Measurements from ENCODE around the gene RPSA.
"Not testable (repeated sequence)": the region's sequence is repeated elsewhere in the genome, so short reads cannot be mapped to it uniquely, and the experiment has no call there.

RPSA gene

GRCh38 chr3:39406368-39407258, at the start of gene RPSA:
RPSA (plus strand) TSS chr3:39406720; CDS start chr3:39407654, 934 bp downstream.
- peak; percentile 94 for DNase-seq

- no peak for DNase-seq
Measured at GRCh38 chr3:39358333-39358732, 48.2 kb upstream of the RPSA start.

DNA sequence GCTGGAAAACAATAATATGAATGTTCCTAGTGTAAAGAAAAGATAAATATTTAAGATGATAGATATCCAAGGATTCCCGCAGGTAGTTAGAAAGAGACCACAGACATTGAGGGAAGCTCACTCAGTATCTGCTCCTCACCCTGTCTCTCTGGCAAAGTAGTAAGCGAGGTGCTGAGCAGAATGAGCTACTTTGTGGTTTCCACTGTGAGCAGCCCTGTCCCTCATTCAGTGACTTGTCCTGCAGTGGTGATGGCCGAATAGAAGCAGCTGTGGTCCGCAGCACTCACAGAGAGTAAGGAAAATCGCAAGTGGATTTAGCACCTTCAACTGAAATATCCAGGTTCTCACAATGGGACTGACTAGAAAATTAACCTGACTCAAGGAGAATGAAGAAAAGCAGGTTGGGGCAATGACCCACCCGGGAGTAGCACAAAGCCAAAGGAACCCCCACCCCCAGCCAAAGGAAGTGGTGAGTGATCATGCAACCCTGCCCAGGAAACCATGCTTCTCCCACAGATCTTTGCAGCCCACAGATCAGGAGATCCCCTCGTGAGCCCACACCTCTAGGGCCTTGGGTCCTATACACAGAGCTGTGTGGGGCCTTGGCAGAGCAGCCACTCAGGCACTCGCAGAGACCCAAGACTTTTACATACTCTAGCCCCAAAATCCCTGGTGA, 45.1 kb upstream of the RPSA start:
- DNase-seq: peak; percentile 71

DNA sequence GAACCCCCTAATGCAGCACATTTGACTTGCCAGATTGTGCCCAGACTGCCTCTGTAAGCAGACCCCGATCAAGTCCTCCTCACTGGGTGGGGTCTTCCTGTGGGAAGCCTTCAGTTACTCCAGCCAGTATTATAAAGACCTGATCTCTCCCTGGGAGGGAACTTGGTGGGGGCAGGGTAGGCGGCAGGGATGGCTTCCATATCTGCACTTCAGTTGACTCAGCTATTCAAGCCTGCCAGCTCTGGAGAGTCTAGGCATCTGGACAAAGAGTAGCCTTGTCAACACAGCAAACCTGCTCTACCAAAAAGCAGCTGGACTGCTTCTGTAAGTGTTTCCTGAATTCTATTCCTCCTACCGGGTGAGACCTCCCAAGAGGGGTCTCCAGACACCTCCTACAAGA, 44.3 kb upstream of the RPSA start:
- no peak for DNase-seq

DNA sequence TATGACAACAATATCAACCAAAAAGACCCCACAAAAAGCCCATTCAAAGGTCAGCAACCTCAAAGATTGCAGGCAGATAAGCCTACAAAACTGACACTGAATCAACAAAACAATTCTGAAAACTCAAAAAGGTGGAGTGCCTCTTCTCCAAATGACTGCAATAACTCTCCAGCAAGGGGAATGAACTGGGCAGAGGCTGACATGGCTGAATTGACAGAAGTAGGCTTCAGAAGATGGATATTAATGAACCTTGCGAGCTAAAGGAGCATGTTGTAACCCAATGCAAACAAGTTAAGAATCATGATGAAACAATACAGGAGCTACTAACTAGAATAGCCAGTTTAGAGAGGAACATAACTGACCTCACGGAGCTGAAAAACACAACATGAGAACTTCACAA, 43.7 kb upstream of the RPSA start:
- no peak for DNase-seq

GRCh38 chr3:39370450-39370849, 36.1 kb upstream of the RPSA start:
- DNase-seq: not testable (repeated sequence)

GRCh38 chr3:39372833-39373232, 33.7 kb upstream of the RPSA start:
- no peak for DNase-seq

GRCh38 chr3:39376959-39377634, 29.4 kb upstream of the RPSA start:
- DNase-seq: no peak

DNA sequence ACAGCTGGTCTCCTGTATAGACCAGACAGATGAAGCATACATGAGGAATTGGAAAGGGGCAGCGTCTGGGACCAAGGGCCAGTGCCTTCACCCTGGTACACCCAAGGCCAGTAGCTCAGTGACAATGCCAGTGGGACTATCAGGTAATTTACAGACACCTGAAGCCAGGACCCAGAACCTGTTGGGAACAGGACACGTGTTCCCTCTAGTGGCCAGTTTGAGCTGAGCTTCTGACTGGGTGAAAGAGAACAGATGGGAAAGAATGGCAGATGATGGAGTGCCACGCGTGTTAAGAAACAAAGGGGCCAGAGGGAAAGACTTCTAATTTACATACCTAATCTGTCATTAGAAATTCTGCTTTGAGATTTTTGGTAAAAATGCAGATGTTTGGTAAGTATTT, 28.4 kb upstream of the RPSA start:
- peak; percentile 71 for DNase-seq

GRCh38 chr3:39378957-39379777, 27.4 kb upstream of the RPSA start:
- DNase-seq: no peak

GRCh38 chr3:39379778-39380155, 26.8 kb upstream of the RPSA start:
- no peak for DNase-seq

GRCh38 chr3:39381432-39381831, 25.1 kb upstream of the RPSA start:
- DNase-seq: no peak

DNA sequence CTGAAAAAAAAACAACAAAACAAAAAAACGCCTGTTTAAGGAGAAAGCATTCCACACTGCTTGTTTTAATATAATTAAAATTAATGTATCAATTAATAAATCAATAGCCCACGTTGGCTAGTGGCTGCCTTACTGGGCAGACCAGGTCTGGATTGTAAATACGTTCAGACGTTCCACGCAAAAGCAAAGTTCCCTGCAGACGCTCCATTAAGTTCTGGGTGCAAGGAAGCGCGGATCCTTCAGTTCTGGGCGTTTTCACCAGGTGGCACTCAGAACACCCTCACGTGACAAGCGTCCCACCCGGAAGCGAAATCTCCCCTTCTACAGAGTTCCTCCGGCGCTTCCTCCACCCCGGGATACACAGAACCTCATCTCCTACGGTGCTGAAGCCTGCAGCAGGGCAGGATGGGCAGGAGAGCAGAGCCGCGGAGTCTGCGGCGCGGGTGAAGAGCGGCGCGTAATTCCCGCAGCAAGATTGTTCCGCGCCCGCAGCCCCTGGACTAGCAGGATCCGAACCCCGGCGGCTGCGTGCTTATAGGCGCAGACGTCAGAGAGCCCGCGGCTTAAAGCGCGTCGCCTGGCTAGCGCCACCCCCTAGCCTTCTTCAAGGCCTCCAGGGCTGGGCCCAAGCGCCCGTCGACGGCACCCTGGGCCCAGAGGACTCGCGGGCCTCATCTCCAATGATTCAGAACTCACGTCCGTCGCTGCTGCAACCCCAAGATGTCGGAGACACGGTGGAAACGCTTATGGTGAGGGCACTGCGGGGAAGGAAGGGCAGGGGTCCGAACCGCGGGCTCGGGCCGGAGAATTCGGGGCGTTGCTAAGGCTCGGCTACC, 23.3 kb upstream of the RPSA start, which contains the start of gene SLC25A38:
SLC25A38 (plus strand) TSS at position 326 of the 836 bp plus-strand sequence; CDS start at position 681, 355 bp downstream.
- peak; percentile 83 for DNase-seq

- DNase-seq: peak; percentile 97
Measured at GRCh38 chr3:39383881-39384664, 22.4 kb upstream of the RPSA start.

- no peak for DNase-seq
Measured at GRCh38 chr3:39384665-39385000, 21.9 kb upstream of the RPSA start.

- no peak for DNase-seq
Measured at GRCh38 chr3:39385456-39386090, 20.9 kb upstream of the RPSA start.

DNA sequence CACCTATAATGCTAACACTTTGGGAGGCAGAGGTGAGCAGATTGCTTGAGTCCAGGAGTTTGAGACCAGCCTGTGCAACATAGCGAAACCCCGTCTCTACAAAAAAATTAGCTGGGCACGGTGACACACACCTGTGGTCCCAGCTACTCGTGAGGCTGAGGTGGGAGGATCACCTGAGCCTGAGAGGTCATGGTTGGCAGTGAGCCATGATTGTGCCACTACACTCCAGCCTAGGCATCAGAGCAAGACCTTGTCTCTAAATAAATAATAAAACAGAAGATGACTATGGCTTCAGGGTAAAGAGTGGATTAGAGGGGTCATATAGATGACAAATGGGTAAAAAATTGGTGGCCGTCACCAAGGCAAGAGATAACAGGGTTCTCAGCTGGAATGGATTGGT, 20.2 kb upstream of the RPSA start:
- DNase-seq: no peak

DNA sequence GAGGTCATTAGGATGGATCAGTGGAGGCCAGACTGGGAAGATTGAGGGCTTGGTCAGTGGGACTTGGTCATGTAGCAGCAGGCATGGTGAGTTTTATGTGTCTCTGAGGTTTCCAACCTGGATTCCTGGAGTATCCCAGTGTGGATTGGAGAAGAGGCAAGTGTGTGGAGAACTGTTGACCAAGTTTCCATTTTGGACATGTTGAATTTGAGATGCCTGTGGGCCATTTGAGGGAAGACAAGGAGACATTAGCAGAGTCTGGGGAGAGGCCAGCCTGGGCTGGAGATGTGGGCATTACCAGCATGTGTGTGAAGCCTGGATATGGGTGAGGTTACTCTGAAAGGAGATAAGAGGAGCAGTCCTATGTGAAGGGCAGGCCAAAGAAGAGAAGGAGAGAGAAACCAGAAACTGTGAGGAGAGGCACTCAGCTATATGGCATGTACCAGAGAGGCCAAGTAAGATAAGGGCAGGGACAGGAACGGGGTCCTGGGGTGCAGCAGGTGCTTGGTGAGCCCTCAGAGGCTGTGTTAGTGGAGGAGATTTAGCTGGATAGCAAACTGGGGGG, 19.0 kb upstream of the RPSA start:
- DNase-seq: no peak

DNA sequence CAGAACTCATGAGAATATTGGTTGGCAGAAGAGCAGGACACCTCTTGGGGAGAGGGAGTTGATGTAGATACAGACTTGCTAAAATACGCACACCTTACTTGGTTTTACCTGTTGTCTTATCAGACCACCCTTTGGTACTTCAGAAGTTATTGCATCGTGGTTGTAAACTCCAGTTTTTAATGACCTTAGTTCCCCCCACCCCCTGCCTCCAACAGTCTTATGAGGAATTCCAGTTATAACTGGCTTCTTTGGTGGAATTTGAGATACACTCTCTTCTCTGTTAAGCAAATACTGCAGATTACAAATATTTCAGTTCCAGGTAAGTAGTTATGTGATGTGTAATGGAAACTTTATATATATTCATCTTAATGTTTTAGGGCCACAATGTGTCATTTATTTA, 18.4 kb upstream of the RPSA start:
- no peak for DNase-seq

DNA sequence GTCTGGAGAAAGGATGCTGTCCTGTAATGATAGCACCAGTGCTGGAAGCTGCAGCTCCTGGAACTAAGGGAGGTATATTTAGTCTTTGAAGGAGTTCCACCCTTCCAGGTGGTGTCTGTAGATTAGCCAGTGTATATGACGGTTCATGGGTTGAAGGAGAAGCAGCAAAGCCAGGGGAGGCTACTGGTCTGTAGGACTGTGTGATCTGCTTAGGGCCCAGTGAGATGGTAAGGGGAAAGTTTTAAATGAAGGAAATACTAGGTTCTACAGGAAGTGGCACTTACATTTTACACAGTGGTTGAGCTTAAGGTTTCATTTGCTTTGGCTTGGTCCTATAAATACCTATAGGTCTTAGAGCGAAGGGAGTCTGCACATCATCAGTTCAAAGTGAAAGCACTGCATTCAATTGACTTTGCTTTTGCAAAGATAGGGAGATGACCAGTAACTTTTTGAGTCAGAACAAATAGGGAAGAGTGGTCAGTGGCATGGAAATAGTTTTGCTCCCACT, 17.7 kb upstream of the RPSA start:
- DNase-seq: no peak

All from stimulated activated CD8-positive, alpha-beta memory T cell treated with anti-CD3 and anti-CD28 coated beads, Interleukin-4, amount 100 ng/mL, for 48 hours (primary cell).